GM12891 (cell line): ENCODE results near the gene PSME2.

Source experiments
- DNase-seq: peaks from one replicate; pipeline ENCODE4 v3.0.0; 2011; ENCODE audit warnings: low spot score; ENCODE audit not compliant: insufficient read length
- FAIRE-seq: peaks from 2 replicates; lab custom pipeline; 2011; peaks lifted over from hg19 to GRCh38; lab: Jason Lieb, UNC
- PAX5 ChIP-seq: IDR thresholded peaks from 2 replicates; pipeline ENCODE4 v1.6.1; 2011; ENCODE audit warnings: low read length, moderate library complexity, mild to moderate bottlenecking; ENCODE audit not compliant: insufficient read depth, severe bottlenecking
- POLR2A ChIP-seq: IDR thresholded peaks from 2 replicates; pipeline ENCODE4 v1.6.1; 2011; ENCODE audit warnings: low read depth, low read length, control low read depth
- POLR2AphosphoS5 ChIP-seq: IDR thresholded peaks from 2 replicates; pipeline ENCODE4 v1.6.1; 2011; ENCODE audit warnings: low read depth, low read length, control low read depth
- POU2F2 ChIP-seq: IDR thresholded peaks from 2 replicates; pipeline ENCODE4 v1.6.1; 2011; ENCODE audit warnings: low read depth, mild to moderate bottlenecking, control low read depth, low read length, moderate library complexity
- SPI1 ChIP-seq: IDR thresholded peaks from 2 replicates; pipeline ENCODE4 v1.6.1; 2011; ENCODE audit warnings: low read depth, low read length, control low read depth
- TAF1 ChIP-seq: IDR thresholded peaks from 2 replicates; pipeline ENCODE4 v1.6.1; 2011; ENCODE audit warnings: low read depth, low read length, control low read depth

Gene PSME2

DNA sequence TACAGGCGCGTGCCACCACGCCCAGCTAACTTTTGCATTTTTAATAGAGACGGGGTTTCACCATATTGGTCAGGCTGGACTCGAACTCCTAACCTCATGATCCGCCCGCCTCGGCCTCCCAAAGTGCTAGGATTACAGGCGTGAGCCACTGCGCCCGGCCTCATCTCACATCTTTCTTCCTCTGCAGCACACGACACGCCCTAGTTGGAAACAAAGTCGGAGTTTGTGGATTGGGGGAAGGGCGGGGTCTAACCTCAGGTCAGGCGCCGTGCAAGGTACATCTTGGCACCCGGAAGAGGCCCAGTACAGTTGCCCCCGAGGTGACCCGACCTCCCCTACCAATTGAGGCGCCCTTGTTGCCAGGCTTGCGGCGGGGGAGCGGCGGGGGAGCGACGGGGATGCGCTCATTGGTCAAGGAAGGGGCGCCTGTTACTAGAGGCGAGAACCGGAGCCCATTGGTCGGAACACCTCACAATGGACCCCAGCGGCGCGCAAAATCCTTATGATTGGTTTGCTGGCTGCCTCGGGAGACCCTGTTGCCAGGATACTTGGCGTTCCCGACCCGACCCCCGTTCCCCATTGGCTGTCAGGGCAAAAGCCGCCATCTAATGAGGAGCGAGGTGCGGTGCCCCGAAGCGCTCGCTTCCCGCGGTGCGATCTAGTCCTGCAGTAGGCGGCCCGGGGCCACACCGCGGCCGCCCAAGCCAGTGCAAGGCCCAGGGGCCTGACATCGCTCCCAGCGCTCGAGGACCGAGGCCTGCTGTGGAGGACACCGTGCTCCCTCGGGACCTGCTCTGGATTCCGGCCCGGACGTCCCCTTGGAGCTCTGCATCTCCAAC is 25.2 kb upstream of the PSME2 start, which contains the start of gene REC8:
REC8 (plus strand) TSS at position 659 of the 839 bp plus-strand sequence. CDS start 473 bp downstream, outside the sequence.
- peak; percentile 95 for DNase-seq
- FAIRE-seq = peak; percentile 94
- peak; percentile 92 for TF ChIP-seq POLR2AphosphoS5
- TF ChIP-seq TAF1 = peak; percentile 34; the same call in 1 of the 2 replicates
- TF ChIP-seq SPI1 = no peak
- peak; percentile 85 for TF ChIP-seq POLR2A
- peak; percentile 77 for TF ChIP-seq POU2F2
- peak; percentile 47 for TF ChIP-seq PAX5

DNA sequence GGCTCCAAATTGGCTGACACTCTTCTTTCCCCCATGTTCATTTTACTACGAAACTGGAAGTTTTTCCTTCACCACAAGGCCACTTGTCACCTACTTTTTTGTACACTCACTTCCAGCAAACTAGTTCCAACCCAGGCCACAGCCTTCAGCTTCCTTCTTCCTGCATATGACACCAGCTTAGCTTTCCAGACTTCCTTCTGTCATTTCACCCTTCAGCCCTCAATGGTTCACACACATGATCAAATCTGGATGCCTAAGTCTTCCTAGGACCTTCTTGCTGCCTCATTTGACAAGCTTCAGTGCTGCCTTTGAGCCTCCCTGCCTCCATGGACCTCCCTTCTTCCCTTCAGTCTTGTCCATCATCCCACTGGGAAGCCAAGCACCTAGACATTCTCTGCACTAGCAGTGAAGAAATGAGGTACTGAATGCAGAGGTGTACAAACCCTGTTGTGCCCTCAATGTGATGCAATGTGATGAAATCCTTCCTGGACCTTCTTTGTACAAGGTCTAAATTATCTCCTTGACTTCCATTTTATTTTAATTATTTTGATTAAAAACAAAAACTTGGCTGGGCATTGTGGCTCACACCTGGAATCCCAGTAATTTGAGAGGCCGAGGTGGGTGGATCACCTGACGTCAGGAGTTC is 21.2 kb upstream of the PSME2 start:
- FAIRE-seq = no peak
- peak; percentile 79; the same call in 1 of the 2 replicates for TF ChIP-seq POLR2AphosphoS5
- no peak for TF ChIP-seq SPI1
- no peak for DNase-seq

DNA sequence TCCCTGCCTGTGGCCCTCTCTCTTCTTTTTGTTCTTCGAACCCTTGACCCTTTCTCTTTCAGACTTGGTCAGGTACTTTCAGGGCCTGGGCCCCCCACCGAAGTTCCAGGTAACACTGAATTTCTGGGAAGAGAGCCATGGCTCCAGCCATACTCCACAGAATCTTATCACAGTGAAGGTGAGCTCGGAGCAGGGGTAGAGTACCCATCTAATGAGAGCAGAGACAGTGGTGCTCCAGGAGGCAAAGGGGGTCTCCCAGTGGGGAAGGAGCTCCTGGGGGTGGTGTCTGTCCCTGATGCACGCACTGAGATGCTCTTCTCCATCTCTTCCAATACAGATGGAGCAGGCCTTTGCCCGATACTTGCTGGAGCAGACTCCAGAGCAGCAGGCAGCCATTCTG is 19.4 kb upstream of the PSME2 start:
- no peak for DNase-seq
- FAIRE-seq = no peak
- TF ChIP-seq POLR2A (no peak), POLR2AphosphoS5 (no peak), SPI1 (no peak), PAX5 (no peak), POU2F2 (no peak), TAF1 (no peak)

DNA sequence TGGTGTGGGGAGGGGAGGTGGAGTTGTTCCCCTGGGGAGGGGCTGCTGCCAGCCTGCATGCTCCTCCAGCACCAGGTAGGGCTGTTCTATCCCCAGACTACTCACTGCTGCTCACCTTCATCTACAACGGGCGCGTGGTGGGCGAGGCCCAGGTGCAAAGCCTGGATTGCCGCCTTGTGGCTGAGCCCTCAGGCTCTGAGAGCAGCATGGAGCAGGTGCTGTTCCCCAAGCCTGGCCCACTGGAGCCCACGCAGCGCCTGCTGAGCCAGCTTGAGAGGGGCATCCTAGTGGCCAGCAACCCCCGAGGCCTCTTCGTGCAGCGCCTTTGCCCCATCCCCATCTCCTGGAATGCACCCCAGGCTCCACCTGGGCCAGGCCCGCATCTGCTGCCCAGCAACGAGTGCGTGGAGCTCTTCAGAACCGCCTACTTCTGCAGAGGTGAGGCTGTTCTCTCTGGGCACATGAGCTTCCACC is 18.1 kb upstream of the PSME2 start:
- no peak for DNase-seq
- FAIRE-seq = no peak
- no peak for TF ChIP-seq PAX5
- TF ChIP-seq POLR2A = no peak
- no peak for TF ChIP-seq POLR2AphosphoS5
- no peak for TF ChIP-seq POU2F2

DNA sequence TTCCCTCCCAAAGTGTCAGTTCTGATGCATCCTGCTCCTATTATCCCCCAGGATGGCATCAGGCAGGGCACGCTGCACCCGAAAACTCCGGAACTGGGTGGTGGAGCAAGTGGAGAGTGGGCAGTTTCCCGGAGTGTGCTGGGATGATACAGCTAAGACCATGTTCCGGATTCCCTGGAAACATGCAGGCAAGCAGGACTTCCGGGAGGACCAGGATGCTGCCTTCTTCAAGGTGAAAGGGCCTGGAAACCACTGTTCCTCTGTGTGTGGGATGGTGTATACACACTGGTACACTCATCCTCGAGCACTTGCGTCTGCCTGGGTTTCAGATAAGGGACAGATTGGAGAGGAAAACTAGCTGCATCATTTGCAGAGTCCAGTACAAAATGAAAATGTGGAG is 15.7 kb upstream of the PSME2 start:
- DNase-seq (no peak), FAIRE-seq (peak; percentile 16)
- TF ChIP-seq POU2F2 (0 out of 2 replicates have a peak, but pooled peaks have one; percentile 19), SPI1 (no peak)

DNA sequence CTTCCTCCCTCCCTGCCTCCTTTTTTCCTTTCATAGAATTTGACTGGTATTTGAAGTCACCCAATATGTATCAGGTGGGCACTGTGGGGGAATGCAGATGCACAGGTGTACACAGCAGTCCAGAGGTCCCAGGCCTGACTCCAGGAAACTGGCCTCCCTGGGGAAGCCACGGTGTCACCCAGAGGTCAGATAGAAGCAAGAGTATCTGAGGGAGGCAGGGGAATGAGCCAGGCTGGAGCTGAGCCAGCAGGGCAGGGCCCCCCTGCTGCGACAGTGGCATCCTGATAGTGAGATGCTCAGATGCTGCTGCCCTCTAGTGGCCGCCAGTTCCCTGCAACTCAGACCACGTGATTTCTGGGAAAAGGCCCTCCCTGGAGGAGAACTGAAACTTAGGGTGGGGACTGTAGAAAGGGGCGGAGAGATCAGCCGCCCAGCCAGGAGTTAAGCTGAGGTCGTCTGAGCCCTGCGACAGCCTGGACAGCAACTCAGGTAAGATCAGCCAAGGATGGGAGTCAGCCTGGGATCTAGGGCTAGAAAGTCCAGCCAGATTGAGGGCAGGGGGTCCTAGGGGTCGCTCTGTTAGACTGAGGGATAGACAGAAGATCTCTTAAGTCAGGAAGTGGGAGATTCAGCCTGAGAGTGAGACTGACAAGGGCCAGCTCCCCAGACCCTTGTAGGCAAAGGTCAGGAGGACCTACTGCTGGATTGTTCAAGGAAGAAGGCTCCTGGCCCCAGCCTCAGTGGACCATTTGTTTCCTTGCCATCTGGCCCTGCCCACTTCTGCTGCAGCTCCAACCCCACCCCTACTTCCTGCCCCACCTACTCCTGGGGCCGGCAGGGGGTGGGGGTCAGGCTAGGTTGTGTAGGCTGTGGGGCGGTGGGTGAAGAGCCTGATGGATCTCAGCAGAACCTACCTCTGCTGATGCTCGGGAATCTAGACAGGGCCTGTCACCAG is 14.7 kb upstream of the PSME2 start, which contains the start of gene IRF9:
IRF9 (plus strand) TSS at position 416 of the 955 bp plus-strand sequence. CDS start 880 bp downstream, outside the sequence.
- TF ChIP-seq POLR2A (peak; percentile 99), TAF1 (peak; percentile 93), SPI1 (peak; percentile 94), POU2F2 (peak; percentile 93), POLR2AphosphoS5 (peak; percentile 98), PAX5 (no peak)
- DNase-seq = peak; percentile 89
- FAIRE-seq = peak; percentile 99

DNA sequence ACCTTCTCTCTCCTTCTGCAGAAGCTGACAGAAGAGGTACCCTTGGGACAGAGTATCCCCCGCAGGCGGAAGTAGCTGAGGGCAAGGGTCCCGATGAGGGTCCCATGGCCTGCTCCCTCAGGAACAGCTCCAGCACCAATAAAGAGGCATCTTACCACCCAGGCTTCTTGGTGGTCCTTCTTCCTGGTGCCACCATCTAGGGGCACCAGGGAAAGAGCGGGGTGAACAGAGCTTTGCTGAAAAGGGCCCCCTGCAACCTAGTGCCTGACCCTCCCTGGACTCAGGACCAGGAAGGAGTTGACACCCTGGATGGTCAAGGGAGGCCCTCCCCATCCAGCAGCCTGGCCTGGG is 14.1 kb upstream of the PSME2 start:
- TF ChIP-seq SPI1 (no peak), POU2F2 (no peak), TAF1 (no peak), POLR2AphosphoS5 (no peak), PAX5 (no peak), POLR2A (no peak)
- no peak for FAIRE-seq
- DNase-seq = no peak

DNA sequence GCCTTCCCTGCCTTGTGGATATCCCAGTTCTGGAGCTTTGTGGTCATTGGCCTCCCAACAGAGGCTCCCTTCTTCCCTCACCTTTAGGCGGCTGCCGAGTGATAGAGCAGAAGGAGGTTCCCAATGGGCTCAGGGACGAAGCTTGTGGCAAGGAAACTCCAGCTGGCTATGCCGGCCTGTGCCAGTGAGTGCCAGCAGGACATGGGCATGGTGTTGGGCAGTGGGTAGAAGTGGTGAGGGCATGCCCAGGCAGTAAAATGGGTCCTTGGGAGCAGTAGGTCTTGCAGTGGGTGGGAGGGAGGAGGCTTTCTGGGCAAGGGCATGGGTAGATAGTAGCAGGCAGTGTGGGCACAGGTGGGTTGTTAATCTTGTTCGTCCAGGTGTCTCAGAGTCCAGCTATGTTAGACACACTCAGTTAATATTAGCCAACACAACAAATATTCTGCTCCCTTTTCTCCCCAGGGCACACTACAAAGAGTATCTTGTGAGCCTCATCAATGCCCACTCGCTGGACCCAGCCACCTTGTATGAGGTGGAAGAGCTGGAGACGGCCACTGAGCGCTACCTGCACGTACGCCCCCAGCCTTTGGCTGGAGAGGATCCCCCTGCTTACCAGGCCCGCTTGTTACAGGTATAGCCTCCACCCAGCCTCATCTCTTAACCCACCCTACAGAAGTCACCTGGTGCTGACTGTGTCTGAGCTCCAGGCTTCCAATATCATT is 13.5 kb upstream of the PSME2 start:
- TF ChIP-seq PAX5 (no peak), POU2F2 (no peak), TAF1 (no peak), POLR2A (0 out of 2 replicates have a peak, but pooled peaks have one; percentile 29), POLR2AphosphoS5 (no peak; the same call in 1 of the 2 replicates)
- FAIRE-seq (peak; percentile 23), DNase-seq (no peak)
